IMR-90 (cell line): ENCODE results near the gene PPARG. TPM values are rescaled to one million over a fixed set of nuclear protein-coding genes. Genes with fewer than 3 reads are reported as not detected.
A peak's percentile ranks its signal among the peaks of the same experiment; 100 is the strongest.

Experiments
- ATAC-seq: fragments of 200-7000 bp; cut with Tn5 transposase; 2 replicates; pipeline ENCODE4 v1.9.1; 2020; ENCODE audit warnings: low read depth, mild to moderate bottlenecking, moderate library complexity
- BruUV-seq: library from RNA; stranded (reverse); fragments of 400-500 nt; replicated peaks from 2 replicates; lab custom pipeline; 2021; lab: Mats Ljungman, UMichigan
- CTCF ChIA-PET: fragments of 300-600 bp; formaldehyde crosslinking; extraction: SDS; loops from one replicate; lab custom pipeline; 2021; ENCODE audit warnings: antibody characterized with exemption; lab: Yijun Ruan, JAX
- POLR2A ChIA-PET: fragments of 300-600 bp; sonication (Branson Sonifier 250); formaldehyde crosslinking; loops from one replicate; lab custom pipeline; 2022; ENCODE audit warnings: antibody characterized with exemption; ENCODE audit not compliant: unreplicated experiment; lab: Charles Lee
- DNase-seq: peaks from one replicate; pipeline ENCODE4 v3.0.0; 2013
- H2AFZ ChIP-seq: replicated peaks from 2 replicates; pipeline ENCODE3; 2013; ENCODE audit warnings: low read length, mild to moderate bottlenecking; ENCODE audit not compliant: poor library complexity
- H2AK5ac ChIP-seq: 2 replicates; pipeline ENCODE4 v1.6.1; 2013; ENCODE audit warnings: low read depth, low read length, inconsistent platforms
- H2AK9ac ChIP-seq: replicated peaks from 2 replicates; pipeline ENCODE3; 2013; ENCODE audit warnings: mild to moderate bottlenecking, low read depth, low read length, moderate library complexity; ENCODE audit not compliant: poor library complexity
- H2BK120ac ChIP-seq: 2 replicates; pipeline ENCODE4 v1.6.1; 2013; ENCODE audit warnings: low read depth, low read length, inconsistent platforms
- H2BK15ac ChIP-seq: 3 replicates; pipeline ENCODE4 v1.6.1; 2013; ENCODE audit warnings: low read depth, low read length, inconsistent platforms
- H2BK20ac ChIP-seq: 2 replicates; pipeline ENCODE4 v1.6.1; 2013; ENCODE audit warnings: low read depth, mild to moderate bottlenecking, inconsistent platforms, low read length, moderate library complexity
- H2BK5ac ChIP-seq: 2 replicates; pipeline ENCODE4 v1.6.1; 2013; ENCODE audit warnings: mild to moderate bottlenecking, low read depth, low read length, inconsistent platforms; ENCODE audit not compliant: poor library complexity, severe bottlenecking
- H3K14ac ChIP-seq: replicated peaks from 2 replicates; pipeline ENCODE4 v1.6.1; 2013; ENCODE audit warnings: low read depth, low read length, inconsistent platforms
- H3K18ac ChIP-seq: 2 replicates; pipeline ENCODE4 v1.6.1; 2013; ENCODE audit warnings: low read depth, low read length, control low read depth
- H3K23ac ChIP-seq: 2 replicates; pipeline ENCODE4 v1.6.1; 2013; ENCODE audit warnings: low read depth, low read length, inconsistent platforms
- H3K27ac ChIP-seq: 2 replicates; pipeline ENCODE4 v1.5.1; 2013; ENCODE audit warnings: mild to moderate bottlenecking, control low read depth, low read length; ENCODE audit not compliant: insufficient read depth
- H3K27me3 ChIP-seq: 2 replicates; pipeline ENCODE4 v1.6.1; 2013; ENCODE audit warnings: low read length; ENCODE audit not compliant: control insufficient read depth, insufficient read depth
- H3K36me3 ChIP-seq: 2 replicates; pipeline ENCODE4 v1.6.1; 2013; ENCODE audit warnings: low read length, mixed read lengths; ENCODE audit not compliant: control insufficient read depth, insufficient read depth
- H3K4ac ChIP-seq: 2 replicates; pipeline ENCODE4 v1.6.1; 2013; ENCODE audit warnings: low read depth, low read length, inconsistent platforms
- H3K4me1 ChIP-seq: 2 replicates; pipeline ENCODE4 v1.6.1; 2013; ENCODE audit warnings: low read length, mixed read lengths; ENCODE audit not compliant: control insufficient read depth, insufficient read depth
- H3K4me2 ChIP-seq: 2 replicates; pipeline ENCODE4 v1.6.1; 2013; ENCODE audit warnings: low read depth, mild to moderate bottlenecking, control low read depth, low read length, moderate library complexity
- H3K4me3 ChIP-seq: 2 replicates; pipeline ENCODE4 v1.5.1; 2013; ENCODE audit warnings: low read depth, mild to moderate bottlenecking, control low read depth, low read length, moderate library complexity; ENCODE audit not compliant: insufficient read depth
- H3K56ac ChIP-seq: 2 replicates; pipeline ENCODE4 v1.6.1; 2013; ENCODE audit warnings: low read length, inconsistent platforms; ENCODE audit not compliant: insufficient read depth; ENCODE audit errors: extremely low read depth
- H3K79me1 ChIP-seq, 2 experiments: 2 replicates each; pipeline ENCODE4 v1.6.1; 2013; ENCODE audit warnings: low read length in 2 of 2, inconsistent platforms in 1 of 2, low read depth in 1 of 2
- H3K9ac ChIP-seq: 2 replicates; pipeline ENCODE4 v1.6.1; 2013; ENCODE audit warnings: low read depth, low read length, control low read depth
- H3K9me1 ChIP-seq: 2 replicates; pipeline ENCODE4 v1.6.1; 2013; ENCODE audit warnings: low read length, inconsistent platforms; ENCODE audit not compliant: insufficient read depth
- H3K9me3 ChIP-seq: 2 replicates; pipeline ENCODE4 v1.6.1; 2013; ENCODE audit warnings: low read length; ENCODE audit not compliant: control insufficient read depth, insufficient read depth
- H4K20me1 ChIP-seq: 2 replicates; pipeline ENCODE4 v1.6.1; 2013; ENCODE audit warnings: low read length, inconsistent platforms; ENCODE audit not compliant: insufficient read depth
- H4K5ac ChIP-seq: 2 replicates; pipeline ENCODE4 v1.6.1; 2013; ENCODE audit warnings: mild to moderate bottlenecking, low read depth, low read length, control low read depth
- H4K8ac ChIP-seq, 2 experiments: 2 replicates each; pipeline ENCODE4 v1.6.1; 2013; ENCODE audit warnings: low read depth in 2 of 2, low read length in 2 of 2, control low read depth in 1 of 2, inconsistent platforms in 1 of 2
- H4K91ac ChIP-seq: 2 replicates; pipeline ENCODE4 v1.6.1; 2013; ENCODE audit warnings: low read depth, low read length, inconsistent platforms; ENCODE audit not compliant: insufficient read depth
- CEBPB ChIP-seq: IDR thresholded peaks from 2 replicates; pipeline ENCODE4 v1.6.1; 2012; ENCODE audit warnings: low read depth, low read length, improper control_type of control experiment
- CHD1 ChIP-seq: IDR thresholded peaks from 2 replicates; pipeline ENCODE4 v1.6.1; 2012; ENCODE audit warnings: low read depth, low read length, improper control_type of control experiment
- CTCF ChIP-seq: conservative IDR thresholded peaks from 2 replicates; pipeline ENCODE4 v1.5.1; 2012; ENCODE audit warnings: mild to moderate bottlenecking, low read depth, low read length, improper control_type of control experiment
- ELK1 ChIP-seq: fragments of 150-350 bp; IDR thresholded peaks from 2 replicates; pipeline ENCODE4 v1.6.1; 2016; ENCODE audit warnings: low read depth, mild to moderate bottlenecking, low read length, moderate library complexity, borderline replicate concordance
- MAZ ChIP-seq: IDR thresholded peaks from 2 replicates; pipeline ENCODE4 v1.6.1; 2012; ENCODE audit warnings: low read depth, mild to moderate bottlenecking, low read length, improper control_type of control experiment, moderate library complexity, borderline replicate concordance
- NFE2L2 ChIP-seq: fragments of 150-350 bp; IDR thresholded peaks from 2 replicates; pipeline ENCODE4 v1.6.1; 2016; ENCODE audit warnings: low read depth, mild to moderate bottlenecking, low read length
- POLR2A ChIP-seq: IDR thresholded peaks from 2 replicates; pipeline ENCODE4 v1.6.1; 2012; ENCODE audit warnings: mild to moderate bottlenecking, low read depth, low read length
- RAD21 ChIP-seq: IDR thresholded peaks from 2 replicates; pipeline ENCODE4 v1.6.1; 2012; ENCODE audit warnings: low read length, improper control_type of control experiment
- RFX5 ChIP-seq: IDR thresholded peaks from 2 replicates; pipeline ENCODE4 v1.8.0; 2012; ENCODE audit warnings: low read depth, mild to moderate bottlenecking, low read length, moderate library complexity
- SMC3 ChIP-seq: fragments of 150-350 bp; IDR thresholded peaks from 2 replicates; pipeline ENCODE4 v1.6.1; 2016; ENCODE audit warnings: low read depth, mild to moderate bottlenecking, antibody characterized with exemption, low read length, moderate library complexity
- USF2 ChIP-seq: fragments of 150-350 bp; IDR thresholded peaks from 2 replicates; pipeline ENCODE4 v1.6.1; 2017; ENCODE audit warnings: mild to moderate bottlenecking, antibody characterized with exemption, low read length, low read depth
- WGBS, 2 experiments: methylation state at CpG; one replicate each; pipeline versions ENCODE4 v1.1.5 to v1.1.7; 2013; ENCODE audit warnings: missing lambda C conversion rate in 2 of 2; ENCODE audit not compliant: insufficient read length in 1 of 2; ENCODE audit errors: extremely low coverage in 2 of 2; 5-methylcytosine and 5-hydroxymethylcytosine counted together
- dilution Hi-C: fragments of 300-500 bp; cut with HindIII; formaldehyde crosslinking; loops from one replicate; pipeline ENCODE4 v1.14.3; 2018; ENCODE audit warnings: low sequenced_read_pairs; ENCODE audit not compliant: unreplicated experiment
- in situ Hi-C: fragments of 300-500 bp; cut with MboI; formaldehyde crosslinking; loops from 3 replicates; pipeline ENCODE4 v1.14.3; 2019; ENCODE audit warnings: low sequenced_read_pairs, inconsistent platforms, mixed read lengths
- intact Hi-C: fragments of 100-400 bp; cut with micrococcal nuclease; formaldehyde crosslinking; loops from 2 replicates; pipeline ENCODE4 v1.10.0; 2022
- polyA plus RNA-seq, 3 experiments: library from polyadenylated mRNA; depleted of rRNA; stranded (reverse); fragments of >200 nt; gene quantifications; 2 replicates each; pipeline ENCODE4 v1.2.3, GENCODE V29; 2012; ENCODE audit warnings: low replicate concordance in 1 of 3
- total RNA-seq: library from RNA; depleted of rRNA; stranded (reverse); fragments of >200 nt; gene quantifications from 2 replicates; pipeline ENCODE4 v1.2.3, GENCODE V29; 2012

Gene PPARG
- total and polyA plus RNA-seq, 2 of the 4 experiments (the other 2 are of a cell fraction): 11.2 to 23.8 TPM

- H2BK5ac ChIP-seq: no peak overlapping the region
- POLR2A ChIA-PET: no interaction called here
- peak; percentile 55 for DNase-seq
- peak overlapping the region; percentile 87 for H3K4ac ChIP-seq
- peak overlapping the region; percentile 52; the same call in 1 of the 3 replicates for H2BK15ac ChIP-seq
- H4K20me1 ChIP-seq: no peaks in the 10 kb centered on the region
- peak overlapping the region; percentile 86 for H2AFZ ChIP-seq
- peaks cover 8% of the 10 kb centered on the region for H3K4me1 ChIP-seq
- dilution Hi-C loops: no loop called here
- H3K4me2 ChIP-seq: no peak overlapping the region
- H3K4me3 ChIP-seq: no peak overlapping the region
- TF ChIP-seq CHD1: no peak
- TF ChIP-seq CTCF: peak; percentile 71
- no peak for TF ChIP-seq ELK1
- no peak for TF ChIP-seq MAZ
- no peak for TF ChIP-seq CEBPB
- TF ChIP-seq POLR2A: no peak
- TF ChIP-seq NFE2L2: no peak
- peak; percentile 94 for TF ChIP-seq SMC3
- TF ChIP-seq RAD21: peak; percentile 87
- TF ChIP-seq RFX5: no peak
- no peak for TF ChIP-seq USF2
- no TSS peak for BruUV-seq
- peak overlapping the region; percentile 68 for H2BK120ac ChIP-seq
- H3K36me3 ChIP-seq: no peaks in the 10 kb centered on the region
- 4% methylated on average over 4 of the region's 9 CpGs; no CpG with 5 or more reads in 1 of the 2 experiments for WGBS, 2 experiments
- peak overlapping the region; percentile 92 for H2AK5ac ChIP-seq
- CTCF ChIA-PET: interaction anchor here (0.6 to 1.7 kb wide), 23 partner anchors 53 to 972 kb away, joined by 3 to 19 read pairs (median 4); no protein-coding TSS in a partner anchor
- peak overlapping the region; percentile 33; the same call in 1 of the 2 replicates for H4K5ac ChIP-seq
- H3K14ac ChIP-seq: peak overlapping the region; percentile 12; the same call in 1 of the 2 replicates
- peak overlapping the region in 1 of 2 experiments; percentile 82; a peak in 2 of 4 replicates for H4K8ac ChIP-seq
- H4K91ac ChIP-seq: peak overlapping the region; percentile 71
- peak overlapping the region; percentile 0; the same call in 1 of the 2 replicates for H3K27ac ChIP-seq
- peaks cover 3 to 6% of the 10 kb centered on the region in 2 experiments; a peak in 3 of 4 replicates for H3K79me1 ChIP-seq
- H3K9me1 ChIP-seq: peaks cover 8% of the 10 kb centered on the region; the same call in 1 of the 2 replicates
- H2BK20ac ChIP-seq: peak overlapping the region; percentile 55
- intact Hi-C loops: loop anchor here (1.0 to 5.0 kb wide), 5 partner anchors 192 to 345 kb away; no protein-coding TSS in a partner anchor
- in situ Hi-C loops: loop anchor here (5.0 to 10.0 kb wide), 2 partner anchors 305 to 343 kb away; no protein-coding TSS in a partner anchor
- H3K9me3 ChIP-seq: no peaks in the 10 kb centered on the region
- no peak overlapping the region for H3K23ac ChIP-seq
- H2AK9ac ChIP-seq: peak overlapping the region; percentile 84
- H3K9ac ChIP-seq: no peak overlapping the region
- H3K18ac ChIP-seq: peak overlapping the region; percentile 1; the same call in 1 of the 2 replicates
- no peak overlapping the region for H3K56ac ChIP-seq
- H3K27me3 ChIP-seq: no peaks in the 10 kb centered on the region
- peak; percentile 40 for ATAC-seq
Measured at GRCh38 chr3:12479919-12480427, 191.1 kb downstream of the PPARG start.
